GM15510 (cell line): ENCODE measurements around the gene STARD5.

Experiments used
- POLR2A ChIP-seq: IDR thresholded peaks from 3 replicates; pipeline ENCODE4 v1.6.1; 2011; ENCODE audit warnings: borderline replicate concordance; ENCODE audit not compliant: insufficient read length; ENCODE audit errors: extremely low read depth

Gene STARD5

GRCh38 chr15:81308260-81308659 lies 15.7 kb downstream of the STARD5 start:
- TF ChIP-seq POLR2A = no peak

GRCh38 chr15:81304226-81304625 lies 19.7 kb downstream of the STARD5 start:
- no peak for TF ChIP-seq POLR2A

DNA sequence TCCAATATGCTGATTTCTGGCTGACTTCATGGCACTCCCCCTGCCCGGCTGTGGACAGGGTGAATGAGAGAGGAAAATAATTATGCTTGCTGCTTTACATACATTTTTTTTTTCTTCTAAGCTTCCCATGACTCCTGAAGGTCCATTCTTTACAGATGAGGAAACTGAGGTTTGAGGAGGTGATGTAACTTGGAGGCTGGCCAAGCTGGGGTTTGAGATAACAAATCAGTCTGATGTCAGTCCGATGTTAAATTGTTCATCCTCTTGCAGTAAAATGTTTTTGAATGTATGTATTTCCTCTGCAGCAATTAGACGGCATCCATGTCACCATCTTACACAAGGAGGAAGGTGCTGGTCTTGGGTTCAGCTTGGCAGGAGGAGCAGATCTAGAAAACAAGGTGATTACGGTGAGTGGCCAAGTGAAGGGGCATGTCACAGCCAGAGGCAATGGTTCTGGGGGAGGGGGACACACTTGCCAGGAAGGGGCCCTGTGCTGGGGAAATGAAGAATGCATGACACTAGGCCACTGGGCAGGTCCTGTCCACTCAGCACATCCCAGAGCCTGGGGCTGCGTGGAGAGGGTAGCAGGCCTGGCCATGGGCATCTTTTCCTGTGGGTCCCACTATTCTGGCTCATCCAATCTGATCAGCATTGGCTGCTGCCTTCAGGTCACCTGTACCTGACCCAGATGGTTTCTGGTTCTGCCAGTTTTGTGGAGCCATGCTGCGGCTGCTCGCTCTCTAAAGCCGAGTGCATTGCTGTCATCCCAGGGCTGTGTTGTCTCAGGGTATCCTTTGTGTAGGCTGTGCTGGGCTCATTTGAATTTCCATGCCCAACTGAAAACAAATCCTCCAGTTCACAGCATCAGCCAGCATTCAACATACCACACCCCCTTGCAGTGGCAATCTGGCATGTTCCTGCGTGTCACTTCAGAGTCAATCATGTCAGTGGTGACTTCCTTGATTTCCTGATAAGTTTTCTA lies 20.4 kb downstream of the STARD5 start:
- peak; percentile 25 for TF ChIP-seq POLR2A

DNA sequence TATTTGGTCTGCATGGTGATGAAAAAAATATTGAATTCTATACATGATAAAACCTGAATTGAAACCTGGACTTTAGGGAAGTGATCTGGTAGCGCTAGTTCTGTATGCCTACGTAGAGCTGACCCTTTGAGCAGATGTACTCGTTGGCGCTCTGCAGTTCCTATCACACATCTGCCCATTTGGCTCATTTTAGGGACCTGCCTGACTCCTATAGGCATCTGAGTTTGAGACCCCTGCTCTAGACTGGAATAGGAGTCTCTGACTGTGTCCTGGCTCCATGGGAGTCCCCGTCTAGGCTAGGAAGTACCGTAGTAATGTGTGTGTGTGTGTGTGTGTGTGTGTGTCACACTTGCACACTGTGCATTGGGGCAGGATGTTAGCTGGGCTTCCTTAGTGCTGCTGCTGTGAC lies 21.2 kb downstream of the STARD5 start:
- TF ChIP-seq POLR2A = no peak

GRCh38 chr15:81301815-81302399 lies 22.0 kb downstream of the STARD5 start:
- TF ChIP-seq POLR2A = peak; percentile 34

GRCh38 chr15:81301385-81301784 lies 22.6 kb downstream of the STARD5 start:
- no peak for TF ChIP-seq POLR2A

DNA sequence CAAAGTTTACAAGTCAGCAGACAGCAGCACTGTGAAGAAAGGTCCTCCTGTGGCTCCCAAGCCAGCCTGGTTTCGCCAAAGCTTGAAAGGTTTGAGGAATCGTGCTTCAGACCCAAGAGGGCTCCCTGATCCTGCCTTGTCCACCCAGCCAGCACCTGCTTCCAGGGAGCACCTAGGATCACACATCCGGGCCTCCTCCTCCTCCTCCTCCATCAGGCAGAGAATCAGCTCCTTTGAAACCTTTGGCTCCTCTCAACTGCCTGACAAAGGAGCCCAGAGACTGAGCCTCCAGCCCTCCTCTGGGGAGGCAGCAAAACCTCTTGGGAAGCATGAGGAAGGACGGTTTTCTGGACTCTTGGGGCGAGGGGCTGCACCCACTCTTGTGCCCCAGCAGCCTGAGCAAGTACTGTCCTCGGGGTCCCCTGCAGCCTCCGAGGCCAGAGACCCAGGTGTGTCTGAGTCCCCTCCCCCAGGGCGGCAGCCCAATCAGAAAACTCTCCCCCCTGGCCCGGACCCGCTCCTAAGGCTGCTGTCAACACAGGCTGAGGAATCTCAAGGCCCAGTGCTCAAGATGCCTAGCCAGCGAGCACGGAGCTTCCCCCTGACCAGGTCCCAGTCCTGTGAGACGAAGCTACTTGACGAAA lies 24.2 kb downstream of the STARD5 start:
- no peak for TF ChIP-seq POLR2A

- no peak for TF ChIP-seq POLR2A
Observed at GRCh38 chr15:81299156-81299555, 24.8 kb downstream of the STARD5 start.

DNA sequence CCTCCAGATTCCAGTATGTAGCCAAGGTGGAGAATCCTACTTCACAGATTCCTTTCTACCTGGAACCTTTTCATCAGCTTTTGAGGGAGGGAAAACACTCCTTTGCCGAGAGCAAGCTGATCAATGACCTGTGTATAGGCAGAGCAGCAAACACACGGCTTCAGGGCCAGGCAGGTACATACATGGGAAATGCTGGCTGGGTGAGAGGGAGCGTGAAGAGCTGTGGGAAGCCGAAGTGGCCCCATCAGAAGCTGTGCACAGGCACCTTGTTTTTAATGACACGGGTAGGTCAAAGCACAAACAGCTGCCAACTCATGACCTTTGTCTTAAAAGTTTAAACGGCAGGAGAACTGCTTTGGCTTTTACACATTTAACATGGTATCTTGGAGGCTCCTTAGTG lies 25.3 kb downstream of the STARD5 start:
- no peak for TF ChIP-seq POLR2A

DNA sequence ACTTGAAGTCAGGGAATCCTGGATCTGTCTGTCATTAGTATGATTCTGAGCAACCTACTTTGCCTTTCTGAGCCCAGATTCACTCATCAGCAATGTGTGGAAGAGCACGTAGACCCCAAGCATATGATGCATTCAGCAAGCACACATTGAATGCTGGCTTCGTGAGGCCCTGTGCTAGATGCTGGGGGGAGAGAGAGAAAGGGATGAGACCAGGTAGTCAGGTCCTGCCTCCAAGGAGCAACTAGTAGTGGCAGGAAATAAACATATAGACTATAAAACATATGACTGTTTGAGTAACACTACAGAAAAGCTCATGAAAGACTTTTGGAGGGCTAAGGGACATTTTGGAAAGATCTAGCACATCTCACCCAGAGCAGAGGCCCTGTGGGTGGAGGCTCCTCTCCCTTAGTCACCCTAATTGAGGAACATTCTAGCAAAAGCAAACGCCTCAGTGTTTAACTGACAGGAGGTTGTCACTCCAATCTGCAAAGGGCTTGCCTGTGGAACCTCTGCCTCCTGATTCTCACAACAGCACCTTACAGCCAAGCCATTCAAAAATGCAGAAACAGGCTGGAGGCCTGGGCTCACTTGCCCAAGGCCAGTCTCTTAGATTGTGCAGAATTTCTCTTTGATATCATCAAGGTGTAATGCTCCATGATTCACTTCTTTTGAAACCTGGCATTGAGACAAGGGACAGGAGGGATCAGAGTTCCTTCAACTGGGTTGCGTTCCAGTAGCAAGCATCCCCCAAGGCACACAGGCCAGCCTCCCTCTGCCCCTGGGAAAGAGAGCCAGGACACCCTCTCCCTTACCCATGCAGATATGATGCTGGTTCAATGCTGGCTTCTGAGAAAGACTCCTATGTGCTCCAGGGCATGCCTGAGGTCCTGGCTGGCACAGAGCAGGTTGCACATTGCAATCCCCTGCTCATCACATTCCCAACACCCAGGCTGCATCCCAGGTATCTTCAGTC lies 26.1 kb downstream of the STARD5 start:
- no peak for TF ChIP-seq POLR2A

DNA sequence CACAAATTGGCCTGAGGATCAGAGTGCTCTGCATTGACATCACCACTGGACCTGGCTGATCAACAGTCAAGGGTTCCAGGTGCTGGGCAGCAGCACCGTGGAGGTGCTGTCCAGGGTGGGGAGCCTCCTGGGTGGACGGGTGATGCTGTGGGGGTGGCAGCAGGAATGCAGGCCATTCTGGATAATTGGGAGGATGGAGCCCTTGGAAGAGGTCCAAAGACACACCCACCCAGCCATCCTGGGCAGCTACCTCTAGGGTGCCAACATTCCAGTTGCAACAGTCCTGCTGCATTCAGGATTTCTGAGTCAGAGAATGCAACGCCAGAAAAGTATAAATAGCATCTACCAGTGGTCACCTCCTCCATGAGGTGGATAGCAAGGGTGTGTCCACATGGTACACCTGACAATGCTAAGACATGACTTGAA lies 26.8 kb downstream of the STARD5 start:
- TF ChIP-seq POLR2A = no peak

DNA sequence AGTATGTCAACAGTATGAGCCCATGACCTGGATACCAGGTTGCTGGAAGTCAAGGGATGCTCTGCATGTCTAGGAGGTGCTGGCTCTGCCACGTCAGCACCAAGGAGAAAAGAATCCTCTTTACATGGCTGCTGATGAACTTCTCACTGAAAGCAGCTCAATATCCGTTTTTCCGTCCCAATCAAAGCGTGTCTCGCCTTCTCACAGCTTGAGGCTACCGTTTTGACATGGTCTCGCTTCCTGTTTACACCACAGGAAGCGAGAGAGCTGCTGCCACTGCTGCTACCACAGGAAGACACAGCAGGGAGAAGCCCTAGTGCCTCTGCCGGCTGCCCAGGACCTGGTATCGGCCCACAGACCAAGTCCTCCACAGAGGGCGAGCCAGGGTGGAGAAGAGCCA lies 27.3 kb downstream of the STARD5 start:
- TF ChIP-seq POLR2A = peak; percentile 67

DNA sequence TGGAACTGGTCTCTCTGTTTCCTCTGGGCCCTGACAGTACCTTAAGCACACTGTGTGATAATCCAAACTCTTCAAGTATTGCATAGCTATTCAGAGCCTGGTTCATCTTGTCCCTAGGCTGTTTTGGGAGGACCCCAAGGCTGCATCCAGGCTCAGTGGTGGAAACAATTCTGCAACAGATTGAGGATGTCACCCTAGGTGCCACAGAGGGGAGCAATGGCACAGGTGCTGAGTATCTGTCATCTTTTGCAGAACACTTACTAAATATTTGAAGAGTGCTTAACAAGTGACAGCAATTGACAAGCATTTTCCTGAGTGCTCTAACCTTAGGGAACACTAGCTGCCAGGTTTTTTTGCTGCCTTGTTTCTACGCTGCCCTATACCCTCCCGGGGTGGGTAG lies 27.8 kb downstream of the STARD5 start:
- TF ChIP-seq POLR2A = no peak

DNA sequence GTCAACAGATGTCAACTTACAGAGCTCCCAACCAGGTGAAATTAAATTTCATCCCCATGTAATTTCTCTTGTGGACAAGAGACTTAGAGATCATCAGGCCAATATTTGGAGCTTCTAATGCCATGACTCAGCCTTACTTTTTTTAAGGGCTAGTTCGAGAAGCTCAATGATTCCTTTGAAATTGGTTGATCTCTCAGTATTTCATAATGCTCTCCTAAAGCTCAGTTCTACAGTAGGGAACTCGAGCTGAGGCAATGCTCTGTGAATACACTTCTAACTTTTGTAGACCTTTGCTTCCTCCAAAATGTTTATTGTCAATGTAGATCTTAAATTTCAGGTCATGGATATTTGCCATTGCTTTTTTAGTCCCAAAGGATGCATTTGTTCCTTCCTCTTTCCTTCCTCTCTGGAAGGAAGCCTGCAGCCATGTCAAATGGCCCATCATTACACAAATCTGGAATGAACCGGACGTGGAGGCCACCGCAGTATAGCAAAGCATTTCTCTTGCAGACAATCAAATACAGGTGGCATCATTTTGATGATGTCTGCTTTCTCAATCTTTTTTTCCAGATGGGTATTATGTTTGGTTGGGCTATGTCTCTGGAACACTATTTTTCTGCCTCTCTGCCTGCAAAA lies 28.3 kb downstream of the STARD5 start:
- no peak for TF ChIP-seq POLR2A

GRCh38 chr15:81294516-81294880 lies 29.4 kb downstream of the STARD5 start:
- TF ChIP-seq POLR2A = peak; percentile 32
